ENCODE results near the gene RIPOR3.

Gene RIPOR3

DNA sequence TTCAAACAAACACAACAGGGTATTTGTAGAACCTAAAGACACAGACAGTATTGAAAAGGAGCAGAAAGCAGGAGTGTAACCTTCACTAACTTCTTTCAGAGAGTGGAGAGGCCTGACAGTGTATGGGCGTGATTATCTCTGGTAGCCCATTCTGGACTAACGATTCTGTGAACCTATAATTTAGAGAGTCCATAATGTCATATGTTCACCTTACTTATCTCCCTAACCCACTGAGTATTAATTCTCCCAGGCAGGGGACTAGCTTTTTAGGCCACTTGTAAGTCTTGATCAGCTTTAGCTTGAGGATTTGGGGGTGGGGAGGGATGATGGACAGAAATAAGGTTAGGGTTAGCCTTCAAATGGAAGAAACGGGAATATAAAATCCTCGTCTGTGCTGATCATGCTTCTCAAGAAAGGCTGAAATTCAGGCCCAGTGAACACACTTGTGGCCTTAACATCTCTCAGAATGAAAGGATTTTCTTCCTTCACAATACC lies 37.2 kb upstream of the RIPOR3 start:
- ChIA-PET POLR2A (no interaction called here), CTCF (interaction anchor here (1.0 to 3.4 kb wide), 4 partner anchors 11 to 62 kb away, joined by 3 to 19 read pairs (median 4); no protein-coding TSS in a partner anchor)
- no peak for DNase-seq (ENCODE audit: extremely low spot score)
- TF ChIP-seq CTCF (IDR thresholded peaks at IDR 0.05; ENCODE audit: control extremely low read depth, extremely low read depth, low read depth, missing control alignments) = no peak

GRCh38 chr20:50727792-50728485 lies 36.6 kb upstream of the RIPOR3 start:
- no peak for TF ChIP-seq CTCF (IDR thresholded peaks at IDR 0.05; ENCODE audit: control extremely low read depth, extremely low read depth, low read depth, missing control alignments)
- DNase-seq (ENCODE audit: extremely low spot score) = no peak
- ChIA-PET POLR2A (no interaction called here), CTCF (interaction anchor here (1.0 to 3.4 kb wide), 3 partner anchors 11 to 63 kb away, joined by 3 to 19 read pairs (median 3); no protein-coding TSS in a partner anchor)

DNA sequence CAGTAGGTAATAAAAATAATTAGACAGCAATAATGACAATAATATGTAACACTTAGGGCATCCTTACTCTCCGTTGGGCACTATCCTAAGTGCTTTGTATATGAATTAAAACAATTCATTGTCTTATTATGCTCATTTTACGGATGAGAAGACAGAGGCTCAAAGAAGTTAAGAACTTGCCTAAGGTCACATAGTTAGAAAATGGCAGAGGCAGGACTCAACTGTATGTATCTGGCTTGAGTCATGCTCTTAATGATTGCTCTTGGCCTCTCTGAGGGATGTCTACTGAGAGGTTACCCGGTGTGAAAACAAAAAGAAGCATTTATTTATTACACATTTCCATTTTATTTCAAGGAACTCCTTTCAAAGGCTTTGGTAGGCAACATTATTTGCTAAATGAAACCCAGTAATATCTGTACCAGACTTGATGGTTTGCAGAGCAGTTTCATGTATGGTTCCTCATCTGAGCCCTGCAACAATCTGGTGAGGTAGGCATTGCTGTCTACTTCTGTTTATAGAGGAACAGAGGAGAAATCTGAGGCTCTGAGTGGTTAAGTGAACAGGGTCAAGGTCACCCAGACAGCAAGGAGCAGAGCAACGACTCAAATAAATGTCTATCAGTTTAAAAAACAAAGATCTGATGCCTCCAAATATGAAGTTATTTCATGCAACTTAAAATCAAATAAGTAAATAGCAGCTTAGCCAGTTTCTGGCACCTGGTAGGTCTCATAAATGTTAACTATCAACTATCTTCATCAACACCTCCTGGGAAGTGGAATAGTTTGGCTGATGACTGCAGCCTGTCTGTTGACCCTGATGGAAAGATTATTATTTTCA lies 35.8 kb upstream of the RIPOR3 start:
- POLR2A ChIA-PET = no interaction called here
- DNase-seq (ENCODE audit: extremely low spot score) = no peak
- CTCF ChIA-PET = interaction anchor here (1.2 to 3.4 kb wide), 2 partner anchors 22 to 64 kb away, joined by 3 to 19 read pairs; no protein-coding TSS in a partner anchor
- no peak for TF ChIP-seq CTCF (IDR thresholded peaks at IDR 0.05; ENCODE audit: control extremely low read depth, extremely low read depth, low read depth, missing control alignments)

DNA sequence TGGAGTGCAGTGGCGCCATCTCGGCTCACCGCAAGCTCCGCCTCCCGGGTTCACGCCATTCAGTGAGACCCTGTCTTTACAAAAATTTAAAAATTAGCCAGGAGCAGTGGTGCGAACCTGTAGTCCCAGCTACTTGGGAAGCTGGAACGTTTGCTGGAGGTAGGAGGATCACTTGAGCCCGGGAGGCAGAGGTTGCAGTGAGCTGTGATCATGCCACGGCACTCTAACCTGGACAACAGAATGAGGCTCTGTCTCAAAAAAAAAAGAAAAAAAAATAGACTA lies 34.3 kb upstream of the RIPOR3 start:
- POLR2A ChIA-PET = no interaction called here
- TF ChIP-seq CTCF (IDR thresholded peaks at IDR 0.05; ENCODE audit: control extremely low read depth, extremely low read depth, low read depth, missing control alignments) = no peak
- DNase-seq (ENCODE audit: extremely low spot score) = no peak
- CTCF ChIA-PET = interaction anchor here (1.2 to 1.4 kb wide), 3 partner anchors 24 to 262 kb away, joined by 3 to 5 read pairs (median 3); no protein-coding TSS in a partner anchor

- DNase-seq (ENCODE audit: extremely low spot score) = peak; percentile 45
- ChIA-PET CTCF (interaction anchor here (1.2 to 2.6 kb wide), 4 partner anchors 24 to 263 kb away, joined by 3 to 11 read pairs (median 4); no protein-coding TSS in a partner anchor), POLR2A (no interaction called here)
- TF ChIP-seq CTCF (IDR thresholded peaks at IDR 0.05; ENCODE audit: control extremely low read depth, extremely low read depth, low read depth, missing control alignments) = no peak
These were observed 33.7 kb upstream of the RIPOR3 start for GRCh38 chr20:50724851-50725723.

Data from GM10248 (cell line).